Activated B cell treated with CpG ODN at 0.5 μM for 24 hours (primary cell): Measurements from ENCODE around the gene FNDC11. TPM values are rescaled to one million over a fixed set of nuclear protein-coding genes. Genes with fewer than 3 reads are reported as not detected.
A peak's percentile ranks its signal among the peaks of the same experiment; 100 is the strongest.

Experiments used
- ATAC-seq: fragments of 200-7000 bp; cut with Tn5 transposase; one replicate; pipeline ENCODE4 v1.10.0; 2021; ENCODE audit warnings: low read depth, mild to moderate bottlenecking, moderate library complexity
- CTCF ChIA-PET: fragments of 350-600 bp; sonication (Branson Sonifier 250); formaldehyde crosslinking; loops from one replicate; lab custom pipeline; 2021; ENCODE audit warnings: antibody characterized with exemption; lab: Charles Lee
- POLR2A ChIA-PET: fragments of 350-600 bp; sonication (Branson Sonifier 250); formaldehyde crosslinking; loops from one replicate; lab custom pipeline; 2021; ENCODE audit warnings: antibody characterized with exemption; lab: Charles Lee
- DNase-seq: peaks from one replicate; pipeline ENCODE4 v3.0.0; 2022
- H3K27ac Mint-ChIP-seq: one replicate; pipeline ENCODE4 v1.8.0; 2020; ENCODE audit warnings: mixed read lengths
- H3K27me3 Mint-ChIP-seq: one replicate; pipeline ENCODE4 v1.8.0; 2021; ENCODE audit warnings: mixed read lengths
- H3K36me3 Mint-ChIP-seq: one replicate; pipeline ENCODE4 v1.8.0; 2021; ENCODE audit warnings: low read depth, mixed read lengths
- H3K4me1 Mint-ChIP-seq: one replicate; pipeline ENCODE4 v1.8.0; 2021; ENCODE audit warnings: mixed read lengths
- H3K4me3 Mint-ChIP-seq: one replicate; pipeline ENCODE4 v1.8.0; 2020; ENCODE audit warnings: mild to moderate bottlenecking, mixed read lengths
- H3K9me3 Mint-ChIP-seq: one replicate; pipeline ENCODE4 v1.8.0; 2020; ENCODE audit warnings: mixed read lengths
- intact Hi-C: fragments of 100-400 bp; cut with micrococcal nuclease; formaldehyde crosslinking; loops from one replicate; pipeline ENCODE4 v1.15.1; 2024
- total RNA-seq: library from RNA; stranded (reverse); gene quantifications from 2 replicates; pipeline ENCODE4 v1.2.3, GENCODE V29; 2022
- TF ChIP-seq, protein P1 (sequence below): fragments of 200-600 bp; IDR thresholded peaks from one replicate; pipeline ENCODE4 v1.8.0; 2022; ENCODE audit warnings: antibody characterized with exemption, mild to moderate bottlenecking

Gene FNDC11
- total RNA-seq, 1 donor from 2014 or later, result 0.78 TPM

DNA sequence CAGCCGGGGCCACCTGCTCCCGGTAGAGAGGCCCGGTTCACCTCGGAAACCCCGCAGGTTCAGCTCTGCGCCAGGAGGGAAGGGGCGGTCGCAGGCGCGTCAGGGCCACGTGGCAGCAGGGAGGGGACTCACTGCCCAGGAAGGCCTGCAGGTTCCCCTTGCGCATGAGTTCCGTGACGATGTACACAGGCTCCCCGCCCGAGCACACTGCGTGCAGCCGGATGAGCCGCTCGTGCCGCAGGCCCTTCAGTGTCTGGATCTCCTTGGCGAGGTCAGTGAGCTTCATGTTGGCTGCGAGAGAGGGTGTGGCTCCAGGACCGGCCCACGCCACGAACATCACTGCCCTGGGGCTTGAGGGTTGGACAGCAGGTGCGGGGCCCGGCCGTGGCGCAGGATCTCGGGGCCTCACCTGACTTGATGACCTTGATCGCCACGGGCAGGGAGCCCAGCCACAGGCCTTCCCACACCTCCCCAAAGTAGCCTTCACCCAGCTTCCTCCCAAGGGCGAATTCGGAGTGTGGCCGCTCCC, 11.9 kb upstream of the FNDC11 start:
- CTCF ChIA-PET, result interaction anchor here (1.5 kb wide), 1 partner anchor 323 kb away, joined by 3 read pairs; the partner anchor contains the start of gene TPD52L2
- peak overlapping the region; percentile 70 for H3K27ac Mint-ChIP-seq

DNA sequence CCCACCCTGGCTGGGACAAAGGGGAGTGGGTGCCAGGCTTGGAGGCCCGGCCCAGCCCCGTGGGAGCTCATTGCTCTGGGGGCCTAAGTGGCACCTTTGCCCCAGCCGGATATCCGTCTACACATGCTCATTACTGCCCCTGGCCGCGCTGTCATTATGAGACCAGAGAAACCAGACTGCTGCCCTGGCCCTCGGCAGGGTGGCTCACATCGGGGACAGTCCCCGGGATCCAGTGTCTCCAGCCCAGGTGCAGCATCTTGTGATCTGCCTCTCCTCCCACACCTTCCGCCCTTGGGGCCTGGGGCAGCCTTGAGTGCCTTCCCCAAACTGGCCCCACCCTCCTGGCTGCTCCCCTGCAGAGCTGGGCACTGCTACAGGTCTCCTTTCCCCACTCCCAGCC, 11.3 kb upstream of the FNDC11 start:
- peak overlapping the region; percentile 53 for H3K4me3 Mint-ChIP-seq
- H3K9me3 Mint-ChIP-seq, result no peaks in the 10 kb centered on the region
- DNase-seq (peak; percentile 51), ATAC-seq (peak; percentile 37)
- H3K27me3 Mint-ChIP-seq, result no peaks in the 10 kb centered on the region
- H3K36me3 Mint-ChIP-seq, result no peaks in the 10 kb centered on the region
- POLR2A ChIA-PET, result interaction anchor here (0.5 to 1.8 kb wide), 12 partner anchors 9 to 685 kb away, joined by 3 to 13 read pairs (median 4); partner anchors contain the start of gene FNDC11
- CTCF ChIA-PET, result interaction anchor here (0.9 to 1.5 kb wide), 2 partner anchors 99 to 322 kb away, joined by 3 read pairs; partner anchors contain the start of gene TPD52L2
- intact Hi-C loops, result loop anchor here (1.0 kb wide), 2 partner anchors 10 to 25 kb away; no protein-coding TSS in a partner anchor
- peak overlapping the region; percentile 72 for H3K27ac Mint-ChIP-seq
- peaks cover 48% of the 10 kb centered on the region for H3K4me1 Mint-ChIP-seq
- TF ChIP-seq, protein P1, sequence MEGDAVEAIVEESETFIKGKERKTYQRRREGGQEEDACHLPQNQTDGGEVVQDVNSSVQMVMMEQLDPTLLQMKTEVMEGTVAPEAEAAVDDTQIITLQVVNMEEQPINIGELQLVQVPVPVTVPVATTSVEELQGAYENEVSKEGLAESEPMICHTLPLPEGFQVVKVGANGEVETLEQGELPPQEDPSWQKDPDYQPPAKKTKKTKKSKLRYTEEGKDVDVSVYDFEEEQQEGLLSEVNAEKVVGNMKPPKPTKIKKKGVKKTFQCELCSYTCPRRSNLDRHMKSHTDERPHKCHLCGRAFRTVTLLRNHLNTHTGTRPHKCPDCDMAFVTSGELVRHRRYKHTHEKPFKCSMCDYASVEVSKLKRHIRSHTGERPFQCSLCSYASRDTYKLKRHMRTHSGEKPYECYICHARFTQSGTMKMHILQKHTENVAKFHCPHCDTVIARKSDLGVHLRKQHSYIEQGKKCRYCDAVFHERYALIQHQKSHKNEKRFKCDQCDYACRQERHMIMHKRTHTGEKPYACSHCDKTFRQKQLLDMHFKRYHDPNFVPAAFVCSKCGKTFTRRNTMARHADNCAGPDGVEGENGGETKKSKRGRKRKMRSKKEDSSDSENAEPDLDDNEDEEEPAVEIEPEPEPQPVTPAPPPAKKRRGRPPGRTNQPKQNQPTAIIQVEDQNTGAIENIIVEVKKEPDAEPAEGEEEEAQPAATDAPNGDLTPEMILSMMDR, result no peak

More for the DNA sequence above, 11.9 kb upstream of the FNDC11 start:
- Mint-ChIP-seq H3K4me3 (peak overlapping the region; percentile 63), H3K9me3 (no peaks in the 10 kb centered on the region), H3K27me3 (no peaks in the 10 kb centered on the region), H3K36me3 (no peaks in the 10 kb centered on the region), H3K4me1 (peaks cover 50% of the 10 kb centered on the region)
- ATAC-seq (no peak), DNase-seq (no peak)
- TF ChIP-seq, protein P1, result no peak
- intact Hi-C loops, result loop anchor here (1.0 kb wide), 2 partner anchors 10 to 25 kb away; no protein-coding TSS in a partner anchor
- POLR2A ChIA-PET, result interaction anchor here (0.5 to 1.8 kb wide), 12 partner anchors 10 to 684 kb away, joined by 3 to 13 read pairs (median 4); partner anchors contain the start of genes FNDC11 and HELZ2

DNA sequence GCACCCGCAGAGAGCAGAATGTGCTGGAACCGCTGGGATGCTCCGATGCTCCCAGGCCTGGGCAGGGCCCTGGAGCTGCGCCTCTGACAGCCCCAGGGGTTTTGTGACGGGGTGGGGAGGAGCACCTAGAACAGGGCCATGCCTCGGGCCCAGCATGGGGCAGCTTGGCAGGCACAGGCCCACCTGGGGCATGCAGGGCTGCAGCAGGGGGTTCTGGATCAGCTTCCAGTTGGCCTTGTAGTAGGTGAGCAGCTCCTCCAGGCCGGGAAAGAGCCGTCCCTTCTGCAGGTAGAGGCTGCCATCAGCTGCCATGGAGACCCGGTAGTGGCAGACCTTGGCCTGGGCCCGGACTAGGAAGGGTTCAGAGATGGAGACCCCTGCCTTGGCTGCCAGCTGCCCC, 10.8 kb upstream of the FNDC11 start:
- CTCF ChIA-PET, result interaction anchor here (0.9 to 1.5 kb wide), 2 partner anchors 99 to 322 kb away, joined by 3 read pairs; partner anchors contain the start of gene TPD52L2
- TF ChIP-seq, protein P1, result no peak

DNA sequence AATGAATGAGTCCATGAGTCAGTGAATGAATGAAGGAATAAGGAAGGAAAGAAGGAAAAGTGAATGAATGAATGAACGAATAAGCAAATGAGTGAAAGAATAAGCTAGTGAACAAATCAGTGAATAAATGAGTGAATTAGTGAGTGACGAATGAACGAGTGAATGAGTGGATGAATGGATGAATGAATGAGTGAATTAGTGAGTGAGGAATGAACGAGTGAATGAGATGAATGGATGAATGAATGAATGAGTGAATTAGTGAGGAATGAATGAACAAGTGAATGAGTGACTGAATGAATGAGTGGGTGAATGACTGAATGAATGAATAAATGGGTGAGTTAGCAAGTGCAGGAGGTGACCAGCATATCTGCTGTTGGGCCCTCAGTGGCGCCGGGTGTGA, 10.2 kb upstream of the FNDC11 start:
- Mint-ChIP-seq H3K36me3 (no peaks in the 10 kb centered on the region), H3K27me3 (no peaks in the 10 kb centered on the region), H3K27ac (no peak overlapping the region), H3K4me3 (no peak overlapping the region), H3K4me1 (peaks cover 48% of the 10 kb centered on the region), H3K9me3 (no peaks in the 10 kb centered on the region)
- ATAC-seq (no peak), DNase-seq (no peak)
- ChIA-PET POLR2A (interaction anchor here (0.7 to 1.5 kb wide), 6 partner anchors 8 to 26 kb away, joined by 3 to 8 read pairs (median 6); partner anchors contain the start of gene PPDPF), CTCF (interaction anchor here (0.9 kb wide), 1 partner anchor 98 kb away, joined by 3 read pairs; no protein-coding TSS in a partner anchor)
- intact Hi-C loops, result no loop called here
- TF ChIP-seq, protein P1, result no peak

More for the DNA sequence above, 10.8 kb upstream of the FNDC11 start:
- Mint-ChIP-seq H3K36me3 (no peaks in the 10 kb centered on the region), H3K27ac (no peak overlapping the region), H3K4me1 (peaks cover 49% of the 10 kb centered on the region), H3K4me3 (peak overlapping the region; percentile 53), H3K27me3 (no peaks in the 10 kb centered on the region), H3K9me3 (no peaks in the 10 kb centered on the region)
- POLR2A ChIA-PET, result interaction anchor here (0.6 to 1.8 kb wide), 13 partner anchors 9 to 685 kb away, joined by 3 to 13 read pairs (median 4); partner anchors contain the start of gene PPDPF
- DNase-seq (no peak), ATAC-seq (peak; percentile 15)
- intact Hi-C loops, result no loop called here
